ENCODE data around the gene SH3GL1. TPM values are rescaled to one million over a fixed set of nuclear protein-coding genes. Genes with fewer than 3 reads are reported as not detected.

The SH3GL1 gene
- total RNA-seq, 1 donor from 2014 or later: 128 TPM

DNA sequence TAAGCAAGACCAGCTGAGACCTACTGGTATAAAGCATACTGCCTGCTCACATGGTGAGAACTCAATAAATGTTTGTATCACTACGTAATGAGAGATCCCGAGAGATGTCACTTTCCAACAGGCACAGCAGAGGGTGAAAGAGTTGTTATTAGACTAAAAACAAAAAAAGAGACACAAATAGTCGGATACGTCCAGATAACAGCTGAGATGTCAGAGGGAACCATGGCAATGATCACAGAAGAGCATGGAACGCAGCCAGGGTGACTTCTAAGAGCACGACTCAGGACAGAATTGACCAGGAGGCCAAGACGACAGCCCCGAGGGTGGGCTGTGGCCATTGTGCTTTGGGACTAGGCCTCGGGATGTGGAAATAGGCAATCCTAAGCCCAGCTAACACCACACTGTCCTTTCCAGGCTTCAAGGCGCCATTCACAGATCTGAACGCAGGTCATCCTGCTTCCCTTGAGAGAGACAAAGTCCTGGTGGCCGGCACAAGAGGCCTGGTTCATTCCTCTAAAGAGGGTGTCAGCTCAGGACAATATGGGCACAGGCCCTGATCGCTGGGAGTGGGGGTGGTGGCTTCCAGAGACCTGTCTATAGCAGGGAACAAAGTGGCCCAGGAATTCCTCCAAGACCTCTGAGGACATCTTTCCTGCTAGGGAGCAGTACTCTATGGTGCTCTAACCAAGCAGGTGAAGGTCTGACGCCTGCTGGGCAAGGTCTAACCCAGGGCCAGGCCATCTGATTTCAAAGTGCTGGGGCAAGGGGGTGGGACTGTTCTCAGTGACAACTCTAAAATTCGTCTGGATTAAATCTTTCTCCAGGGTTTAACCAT is 3.2 kb downstream of the SH3GL1 start:
- Mint-ChIP-seq H3K4me1 (ENCODE audit: unreplicated experiment) (peaks cover 46% of the 10 kb centered on the region), H3K27me3 (ENCODE audit: unreplicated experiment) (peaks cover 10% of the 10 kb centered on the region), H3K36me3 (ENCODE audit: low read depth, unreplicated experiment) (peaks cover 4% of the 10 kb centered on the region), H3K27ac (ENCODE audit: unreplicated experiment) (no peak overlapping the region), H3K9me3 (ENCODE audit: unreplicated experiment) (no peaks in the 10 kb centered on the region), H3K4me3 (ENCODE audit: unreplicated experiment) (no peak overlapping the region)
- DNase-seq (ENCODE audit: low spot score): no peak
- TF ChIP-seq, protein P1, sequence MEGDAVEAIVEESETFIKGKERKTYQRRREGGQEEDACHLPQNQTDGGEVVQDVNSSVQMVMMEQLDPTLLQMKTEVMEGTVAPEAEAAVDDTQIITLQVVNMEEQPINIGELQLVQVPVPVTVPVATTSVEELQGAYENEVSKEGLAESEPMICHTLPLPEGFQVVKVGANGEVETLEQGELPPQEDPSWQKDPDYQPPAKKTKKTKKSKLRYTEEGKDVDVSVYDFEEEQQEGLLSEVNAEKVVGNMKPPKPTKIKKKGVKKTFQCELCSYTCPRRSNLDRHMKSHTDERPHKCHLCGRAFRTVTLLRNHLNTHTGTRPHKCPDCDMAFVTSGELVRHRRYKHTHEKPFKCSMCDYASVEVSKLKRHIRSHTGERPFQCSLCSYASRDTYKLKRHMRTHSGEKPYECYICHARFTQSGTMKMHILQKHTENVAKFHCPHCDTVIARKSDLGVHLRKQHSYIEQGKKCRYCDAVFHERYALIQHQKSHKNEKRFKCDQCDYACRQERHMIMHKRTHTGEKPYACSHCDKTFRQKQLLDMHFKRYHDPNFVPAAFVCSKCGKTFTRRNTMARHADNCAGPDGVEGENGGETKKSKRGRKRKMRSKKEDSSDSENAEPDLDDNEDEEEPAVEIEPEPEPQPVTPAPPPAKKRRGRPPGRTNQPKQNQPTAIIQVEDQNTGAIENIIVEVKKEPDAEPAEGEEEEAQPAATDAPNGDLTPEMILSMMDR (IDR thresholded peaks at IDR 0.05; ENCODE audit: unreplicated experiment): no peak

DNA sequence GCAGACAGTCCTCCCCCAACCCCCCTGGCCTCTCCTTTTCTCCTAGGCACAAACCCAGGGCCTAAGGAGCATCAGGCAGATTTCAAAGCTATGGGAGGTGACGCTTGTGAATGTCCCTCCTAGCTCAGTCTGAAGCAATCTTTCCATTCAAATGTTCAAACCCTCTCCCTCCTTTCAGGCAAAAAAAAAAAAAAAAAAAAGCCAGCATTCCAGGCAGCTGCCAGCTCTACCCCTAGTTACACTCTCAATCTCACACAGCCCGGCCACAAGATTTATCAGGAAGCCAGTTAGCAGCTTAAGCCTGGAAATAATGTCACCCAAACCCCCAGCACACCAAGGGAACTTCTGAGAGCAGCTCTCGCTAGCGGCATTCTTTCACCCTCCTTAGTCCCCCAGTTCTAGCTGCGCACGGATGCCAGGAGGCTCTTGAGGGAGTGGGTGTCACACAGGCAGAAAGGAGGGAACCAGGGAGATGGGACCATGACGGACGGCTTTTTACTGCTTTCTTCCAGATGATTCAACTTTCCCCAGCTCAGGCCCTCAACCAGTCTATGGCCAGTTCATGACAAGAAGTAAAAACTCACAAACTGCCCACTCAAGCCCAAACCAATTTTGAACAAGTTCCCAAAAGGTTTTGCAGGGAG is 6.3 kb downstream of the SH3GL1 start:
- peak overlapping the region; percentile 57 for H3K4me3 Mint-ChIP-seq (ENCODE audit: unreplicated experiment)
- H3K36me3 Mint-ChIP-seq (ENCODE audit: low read depth, unreplicated experiment): peaks cover 4% of the 10 kb centered on the region
- TF ChIP-seq, protein P1 (IDR thresholded peaks at IDR 0.05; ENCODE audit: unreplicated experiment): no peak
- no peaks in the 10 kb centered on the region for H3K9me3 Mint-ChIP-seq (ENCODE audit: unreplicated experiment)
- DNase-seq (ENCODE audit: low spot score): no peak
- peak overlapping the region; percentile 54 for H3K27ac Mint-ChIP-seq (ENCODE audit: unreplicated experiment)
- peaks cover 58% of the 10 kb centered on the region for H3K4me1 Mint-ChIP-seq (ENCODE audit: unreplicated experiment)
- H3K27me3 Mint-ChIP-seq (ENCODE audit: unreplicated experiment): peaks cover 11% of the 10 kb centered on the region

DNA sequence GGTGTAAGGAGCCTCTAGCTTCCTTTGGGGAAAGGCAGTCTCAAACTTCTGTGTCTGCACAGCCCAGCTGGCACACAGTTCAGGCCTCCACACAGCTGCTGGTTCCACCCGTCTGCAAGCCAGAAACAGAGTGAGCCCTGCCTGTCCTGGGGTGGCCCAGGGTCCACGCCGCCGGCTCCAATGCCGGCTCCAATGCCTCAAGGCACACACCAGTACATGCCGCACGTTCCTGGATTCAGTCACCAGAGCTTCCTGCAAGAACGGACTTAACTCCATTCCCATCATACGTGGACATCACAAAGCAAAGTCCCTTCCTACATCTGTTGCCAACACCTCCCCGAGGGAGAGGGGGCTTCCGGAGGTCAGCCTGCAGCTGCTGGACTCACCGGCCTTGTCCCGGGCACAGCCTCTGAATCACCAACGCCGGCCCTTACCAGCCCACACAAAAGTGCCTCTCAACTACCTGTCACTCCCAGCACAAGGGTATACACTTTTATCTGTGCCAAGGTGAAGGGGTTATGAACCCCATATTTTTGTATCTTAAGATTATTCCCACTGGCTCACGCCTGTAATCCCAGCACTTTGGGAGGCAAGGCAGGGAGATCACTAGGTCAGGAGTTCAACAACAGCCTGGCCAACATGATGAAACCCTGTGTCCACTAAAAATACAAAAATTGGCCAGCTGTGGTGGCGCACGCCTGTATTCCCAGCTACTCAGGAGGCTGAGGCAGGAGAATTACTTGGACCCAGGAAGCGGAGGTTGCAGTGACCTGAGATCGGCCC is 8.5 kb downstream of the SH3GL1 start:
- DNase-seq (ENCODE audit: low spot score): no peak
- peaks cover 62% of the 10 kb centered on the region for H3K4me1 Mint-ChIP-seq (ENCODE audit: unreplicated experiment)
- H3K36me3 Mint-ChIP-seq (ENCODE audit: low read depth, unreplicated experiment): peaks cover 7% of the 10 kb centered on the region
- H3K27ac Mint-ChIP-seq (ENCODE audit: unreplicated experiment): peak overlapping the region; percentile 99
- no peak overlapping the region for H3K4me3 Mint-ChIP-seq (ENCODE audit: unreplicated experiment)
- H3K27me3 Mint-ChIP-seq (ENCODE audit: unreplicated experiment): peaks cover 15% of the 10 kb centered on the region
- TF ChIP-seq, protein P1 (IDR thresholded peaks at IDR 0.05; ENCODE audit: unreplicated experiment): no peak
- H3K9me3 Mint-ChIP-seq (ENCODE audit: unreplicated experiment): no peaks in the 10 kb centered on the region

DNA sequence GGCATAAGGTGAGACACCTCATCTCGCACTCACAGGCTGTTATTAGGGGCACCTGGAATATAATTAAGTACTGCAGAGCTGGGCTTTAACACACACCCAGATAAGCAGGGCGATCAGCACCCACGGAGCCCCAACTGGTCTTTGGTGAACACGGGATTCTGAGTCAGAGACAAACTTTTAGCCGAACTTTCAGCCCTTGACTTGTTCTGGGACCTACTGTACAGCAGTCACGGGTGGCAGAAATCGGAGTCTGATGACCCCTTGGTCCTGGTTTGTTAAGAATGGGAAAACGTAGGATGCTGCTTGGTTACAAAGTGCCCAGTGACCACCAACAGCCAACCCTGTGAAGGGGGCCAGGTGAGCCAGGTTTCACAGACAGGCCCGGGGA is 9.0 kb downstream of the SH3GL1 start:
- H3K4me1 Mint-ChIP-seq (ENCODE audit: unreplicated experiment): peaks cover 61% of the 10 kb centered on the region

More for the DNA sequence above, 9.0 kb downstream of the SH3GL1 start:
- no peaks in the 10 kb centered on the region for H3K9me3 Mint-ChIP-seq (ENCODE audit: unreplicated experiment)
- no peak overlapping the region for H3K4me3 Mint-ChIP-seq (ENCODE audit: unreplicated experiment)
- H3K27ac Mint-ChIP-seq (ENCODE audit: unreplicated experiment): peak overlapping the region; percentile 99
- TF ChIP-seq, protein P1 (IDR thresholded peaks at IDR 0.05; ENCODE audit: unreplicated experiment): no peak
- H3K36me3 Mint-ChIP-seq (ENCODE audit: low read depth, unreplicated experiment): peaks cover 7% of the 10 kb centered on the region
- peaks cover 15% of the 10 kb centered on the region for H3K27me3 Mint-ChIP-seq (ENCODE audit: unreplicated experiment)
- DNase-seq (ENCODE audit: low spot score): no peak
